Naive thymus-derived CD4-positive, alpha-beta T cell (primary cell): Measurements from ENCODE around the gene PPOX. TPM values are rescaled to one million over a fixed set of nuclear protein-coding genes. Genes with fewer than 3 reads are reported as not detected.

ENCODE experiments used
- ATAC-seq: fragments of 150-1000 bp; cut with Tn5 transposase; 2 replicates; pipeline ENCODE4 v1.10.0; 2021; ENCODE audit warnings: mild to moderate bottlenecking, moderate library complexity
- CTCF ChIA-PET: fragments of 350-600 bp; sonication (Branson Sonifier 250); formaldehyde crosslinking; loops from one replicate; lab custom pipeline; 2021; ENCODE audit warnings: antibody characterized with exemption; lab: Charles Lee
- POLR2A ChIA-PET: fragments of 350-600 bp; sonication (Branson Sonifier 250); formaldehyde crosslinking; loops from one replicate; lab custom pipeline; 2021; ENCODE audit warnings: antibody characterized with exemption, inconsistent platforms; lab: Charles Lee
- DNase-seq, 9 donors: peaks; one replicate each; pipeline versions ENCODE4 v3.0.0 to v3.0.0-alpha.2; 2020 to 2022; ENCODE audit warnings: mixed read lengths in 1 of 9
- H3K27ac ChIP-seq: one replicate; pipeline ENCODE4 v1.7.0; 2013; ENCODE audit warnings: mild to moderate bottlenecking, low read depth, low read length, moderate library complexity
- H3K27me3 ChIP-seq, 2 donors: one replicate each; pipeline ENCODE4 v1.7.0; 2013; ENCODE audit warnings: low read length in 2 of 2, mild to moderate bottlenecking in 2 of 2, moderate library complexity in 2 of 2; ENCODE audit not compliant: control insufficient read depth in 2 of 2, insufficient read depth in 2 of 2
- H3K36me3 ChIP-seq, 3 experiments: 1 replicate in 2 of 3; 2 replicates in 1 of 3; pipeline ENCODE4 v1.7.0; 2013; ENCODE audit warnings: low read length in 3 of 3, mild to moderate bottlenecking in 3 of 3, moderate library complexity in 1 of 3; ENCODE audit not compliant: insufficient read depth in 3 of 3, control insufficient read depth in 2 of 3
- H3K4me1 ChIP-seq, 2 donors: one replicate each; pipeline ENCODE4 v1.7.0; 2013; ENCODE audit warnings: low read length in 2 of 2, mild to moderate bottlenecking in 2 of 2, moderate library complexity in 1 of 2; ENCODE audit not compliant: control insufficient read depth in 2 of 2, insufficient read depth in 2 of 2
- H3K4me3 ChIP-seq: 2 replicates; pipeline ENCODE4 v1.7.0; 2013; ENCODE audit warnings: mild to moderate bottlenecking, low read length
- H3K9me3 ChIP-seq, 3 experiments: 1 replicate in 2 of 3; 2 replicates in 1 of 3; pipeline ENCODE4 v1.7.0; 2013; ENCODE audit warnings: low read length in 3 of 3; ENCODE audit not compliant: control insufficient read depth in 2 of 3
- H3K27ac Mint-ChIP-seq, 9 donors: one replicate each; pipeline ENCODE4 v1.8.0; 2020 to 2022; ENCODE audit warnings: mixed read lengths in 9 of 9, mild to moderate bottlenecking in 8 of 9, moderate library complexity in 5 of 9, inconsistent platforms in 2 of 9
- H3K27me3 Mint-ChIP-seq, 5 donors: one replicate each; pipeline ENCODE4 v1.8.0; 2021 to 2022; ENCODE audit warnings: mixed read lengths in 5 of 5, mild to moderate bottlenecking in 1 of 5
- H3K36me3 Mint-ChIP-seq, 5 donors: one replicate each; pipeline ENCODE4 v1.8.0; 2020 to 2022; ENCODE audit warnings: mixed read lengths in 5 of 5, mild to moderate bottlenecking in 3 of 5, inconsistent platforms in 1 of 5
- H3K4me1 Mint-ChIP-seq, 7 donors: one replicate each; pipeline ENCODE4 v1.8.0; 2020 to 2022; ENCODE audit warnings: mixed read lengths in 7 of 7, mild to moderate bottlenecking in 3 of 7, inconsistent platforms in 1 of 7
- H3K4me3 Mint-ChIP-seq, 10 donors: one replicate each; pipeline ENCODE4 v1.8.0; 2020 to 2022; ENCODE audit warnings: mild to moderate bottlenecking in 10 of 10, mixed read lengths in 10 of 10, moderate library complexity in 6 of 10, inconsistent platforms in 2 of 10
- H3K9me3 Mint-ChIP-seq, 11 donors: one replicate each; pipeline ENCODE4 v1.8.0; 2020 to 2022; ENCODE audit warnings: mixed read lengths in 11 of 11, mild to moderate bottlenecking in 4 of 11, inconsistent platforms in 1 of 11, moderate library complexity in 1 of 11
- intact Hi-C, 2 donors: fragments of 100-400 bp; cut with micrococcal nuclease; formaldehyde crosslinking; loops; one replicate each; pipeline ENCODE4 v1.15.1; 2023
- polyA plus RNA-seq, 2 donors: library from polyadenylated mRNA; unstranded; fragments of 300-500 nt; fragmentation: Illumina TruSeq; gene quantifications; one replicate each; pipeline ENCODE4 v1.2.3, GENCODE V29; 2021
- total RNA-seq, 6 experiments: library from RNA in 5 of 6; stranded (reverse) in 5 of 6; gene quantifications; 1 replicate in 5 of 6; 2 replicates in 1 of 6; pipeline ENCODE4 v1.2.3 and lab custom pipeline; 2021 to 2026

The PPOX gene
- total and polyA plus RNA-seq, 7 experiments from 2014 or later: 20.1 to 76.2 (median 40.3) TPM

DNA sequence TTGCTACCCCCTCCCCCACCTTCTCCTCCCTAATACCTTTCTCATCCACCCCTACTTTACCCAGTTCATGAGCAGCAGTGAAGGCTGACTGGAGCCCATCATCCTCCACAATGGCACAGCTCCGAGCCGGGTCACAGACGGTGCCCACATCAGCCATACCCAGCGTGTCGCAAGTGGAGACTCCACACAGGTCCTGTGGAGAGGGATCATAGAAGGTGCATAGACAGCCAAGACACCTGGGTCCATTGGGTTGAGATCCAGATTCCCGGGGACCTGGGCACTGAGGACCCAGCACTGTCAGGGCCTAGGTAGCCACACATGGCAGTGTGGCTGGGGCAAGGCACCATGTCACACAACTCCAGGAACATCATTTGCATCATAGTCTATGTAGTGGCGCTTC is 29.9 kb downstream of the PPOX start:
- Mint-ChIP-seq H3K27ac (peak overlapping the region in 3 of 9 donors; percentile 60 to 81 (median 63)), H3K36me3 (no peaks in the 10 kb centered on the region), H3K27me3 (no peaks in the 10 kb centered on the region), H3K4me1 (peaks cover 38 to 72% (median 49%) of the 10 kb centered on the region in 7 donors), H3K4me3 (no peak overlapping the region), H3K9me3 (peaks cover 0 to 2% (median 0%) of the 10 kb centered on the region in 11 donors)
- CTCF ChIA-PET: interaction anchor here (1.9 kb wide), 1 partner anchor 9 kb away, joined by 4 read pairs; no protein-coding TSS in a partner anchor
- H3K4me3 ChIP-seq: no peak overlapping the region
- H3K4me1 ChIP-seq: peaks cover 42 to 47% of the 10 kb centered on the region in 2 donors
- no peaks in the 10 kb centered on the region for H3K36me3 ChIP-seq
- no peaks in the 10 kb centered on the region for H3K9me3 ChIP-seq
- H3K27me3 ChIP-seq: no peaks in the 10 kb centered on the region
- DNase-seq: no peak
- POLR2A ChIA-PET: interaction anchor here (1.1 to 29.1 kb wide), 3 partner anchors 11 to 27 kb away, joined by 5 to 508 read pairs (median 93); partner anchors contain the start of genes APOA2, FCER1G and TOMM40L
- no peak for ATAC-seq
- no peak overlapping the region for H3K27ac ChIP-seq
- intact Hi-C loops: no loop called here

DNA sequence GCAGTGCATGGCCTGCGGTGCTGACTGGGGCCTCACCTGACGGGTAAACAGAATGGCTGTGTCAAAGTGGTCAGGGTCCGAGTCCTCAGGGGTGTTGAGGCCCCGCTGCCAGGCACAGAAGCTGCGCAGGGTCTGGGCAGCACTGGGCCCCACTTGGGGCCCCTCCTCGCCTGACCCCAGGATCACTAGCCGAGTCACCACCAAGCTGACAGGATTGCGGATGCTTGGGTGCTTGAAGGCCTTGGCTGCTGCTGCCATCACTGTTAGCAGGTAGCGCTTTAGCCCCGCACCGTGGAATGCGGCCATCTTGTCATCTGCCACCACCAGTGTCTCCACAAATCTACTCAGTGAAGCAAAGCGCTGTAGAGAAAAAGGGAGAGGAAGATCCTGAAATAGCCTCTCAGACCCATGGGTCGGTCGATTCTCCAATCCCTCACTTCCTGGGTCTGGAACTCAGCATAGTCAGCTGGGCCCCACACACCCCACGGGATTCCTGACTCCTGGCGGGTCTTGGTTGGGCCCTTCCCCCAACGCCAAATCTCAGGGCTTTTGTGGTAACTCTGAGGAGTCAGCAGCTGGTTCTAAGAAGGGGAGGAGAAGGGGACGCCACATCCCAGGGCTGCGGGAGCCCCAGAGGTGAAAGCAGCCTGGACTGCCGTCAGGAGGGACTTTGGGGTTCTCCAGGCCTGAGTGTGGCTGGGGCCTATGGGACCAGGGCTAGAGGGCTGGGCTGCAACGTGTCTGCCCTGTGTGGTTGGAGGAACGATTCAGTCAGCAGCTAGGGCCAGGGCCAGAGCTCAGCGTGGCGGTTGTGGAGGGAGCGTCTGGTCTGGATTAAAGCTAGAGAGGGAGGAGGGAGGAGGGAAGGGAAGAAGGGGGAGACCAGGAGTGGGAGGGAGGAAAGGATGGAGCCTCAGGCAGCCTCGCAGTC is 30.6 kb downstream of the PPOX start:
- H3K27me3 Mint-ChIP-seq: no peaks in the 10 kb centered on the region
- peaks cover 0 to 2% (median 0%) of the 10 kb centered on the region in 11 donors for H3K9me3 Mint-ChIP-seq
- Histone ChIP-seq H3K27me3 (no peaks in the 10 kb centered on the region), H3K9me3 (no peaks in the 10 kb centered on the region), H3K36me3 (no peaks in the 10 kb centered on the region), H3K27ac (no peak overlapping the region), H3K4me1 (peaks cover 48 to 54% of the 10 kb centered on the region in 2 donors), H3K4me3 (no peak overlapping the region)
- no peak overlapping the region for H3K4me3 Mint-ChIP-seq
- H3K27ac Mint-ChIP-seq: peak overlapping the region in 1 of 9 donors; percentile 61
- DNase-seq (no peak), ATAC-seq (no peak)
- CTCF ChIA-PET: interaction anchor here (1.5 to 1.9 kb wide), 2 partner anchors 8 to 11 kb away, joined by 4 to 6 read pairs; no protein-coding TSS in a partner anchor
- no peaks in the 10 kb centered on the region for H3K36me3 Mint-ChIP-seq
- peaks cover 43 to 75% (median 56%) of the 10 kb centered on the region in 7 donors for H3K4me1 Mint-ChIP-seq
- POLR2A ChIA-PET: interaction anchor here (0.6 to 29.1 kb wide), 6 partner anchors 9 to 26 kb away, joined by 3 to 508 read pairs (median 4); partner anchors contain the start of genes APOA2, B4GALT3, FCER1G and TOMM40L
- intact Hi-C loops: no loop called here

DNA sequence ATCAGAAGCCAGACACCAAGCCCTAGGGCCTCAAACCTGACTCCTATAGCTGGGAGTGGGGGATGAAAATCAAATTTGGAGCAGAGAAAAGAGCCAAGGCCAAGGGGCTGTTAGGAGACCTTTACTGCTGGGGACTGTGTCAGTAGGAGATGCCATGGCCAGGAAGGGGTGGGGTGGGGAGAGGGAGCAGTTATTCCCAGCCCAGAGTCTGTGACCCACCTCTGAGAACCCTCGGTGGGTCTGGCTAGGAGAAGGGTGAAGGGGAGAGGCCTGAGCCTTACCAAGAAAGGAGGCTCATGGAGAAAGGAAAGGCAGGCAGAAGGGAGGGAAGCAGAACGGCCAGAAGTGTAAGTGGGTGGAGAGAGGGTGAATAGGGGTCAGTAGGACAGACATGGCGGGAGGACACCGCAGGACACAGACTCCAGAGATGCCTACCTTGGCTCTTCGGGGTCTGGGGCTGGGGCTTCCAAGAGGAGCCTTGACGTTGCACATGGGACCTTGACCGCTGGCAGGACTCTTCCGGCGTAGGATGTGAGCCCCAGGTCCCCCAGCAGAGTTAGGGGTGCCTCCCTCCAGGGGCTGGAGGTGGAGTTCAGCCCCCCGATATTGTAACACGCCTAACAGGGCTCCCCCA is 31.5 kb downstream of the PPOX start:
- no peaks in the 10 kb centered on the region for H3K27me3 ChIP-seq
- Mint-ChIP-seq H3K4me3 (no peak overlapping the region), H3K4me1 (peaks cover 39 to 73% (median 56%) of the 10 kb centered on the region in 7 donors), H3K27ac (peak overlapping the region in 2 of 9 donors; percentile 51 to 61), H3K27me3 (no peaks in the 10 kb centered on the region), H3K9me3 (peaks cover 0 to 2% (median 0%) of the 10 kb centered on the region in 11 donors), H3K36me3 (peaks cover 0 to 3% (median 0%) of the 10 kb centered on the region in 5 donors)
- DNase-seq (no peak), ATAC-seq (no peak)
- no peak overlapping the region for H3K4me3 ChIP-seq
- no peaks in the 10 kb centered on the region for H3K9me3 ChIP-seq
- CTCF ChIA-PET: interaction anchor here (1.2 to 1.9 kb wide), 4 partner anchors 8 to 28 kb away, joined by 3 to 6 read pairs (median 4); no protein-coding TSS in a partner anchor
- peaks cover 0 to 4% (median 0%) of the 10 kb centered on the region in 3 experiments for H3K36me3 ChIP-seq
- intact Hi-C loops: no loop called here
- POLR2A ChIA-PET: interaction anchor here (1.0 to 29.1 kb wide), 5 partner anchors 8 to 25 kb away, joined by 3 to 508 read pairs (median 93); partner anchors contain the start of genes APOA2, B4GALT3, FCER1G and TOMM40L
- H3K27ac ChIP-seq: no peak overlapping the region
- H3K4me1 ChIP-seq: peaks cover 46 to 52% of the 10 kb centered on the region in 2 donors

DNA sequence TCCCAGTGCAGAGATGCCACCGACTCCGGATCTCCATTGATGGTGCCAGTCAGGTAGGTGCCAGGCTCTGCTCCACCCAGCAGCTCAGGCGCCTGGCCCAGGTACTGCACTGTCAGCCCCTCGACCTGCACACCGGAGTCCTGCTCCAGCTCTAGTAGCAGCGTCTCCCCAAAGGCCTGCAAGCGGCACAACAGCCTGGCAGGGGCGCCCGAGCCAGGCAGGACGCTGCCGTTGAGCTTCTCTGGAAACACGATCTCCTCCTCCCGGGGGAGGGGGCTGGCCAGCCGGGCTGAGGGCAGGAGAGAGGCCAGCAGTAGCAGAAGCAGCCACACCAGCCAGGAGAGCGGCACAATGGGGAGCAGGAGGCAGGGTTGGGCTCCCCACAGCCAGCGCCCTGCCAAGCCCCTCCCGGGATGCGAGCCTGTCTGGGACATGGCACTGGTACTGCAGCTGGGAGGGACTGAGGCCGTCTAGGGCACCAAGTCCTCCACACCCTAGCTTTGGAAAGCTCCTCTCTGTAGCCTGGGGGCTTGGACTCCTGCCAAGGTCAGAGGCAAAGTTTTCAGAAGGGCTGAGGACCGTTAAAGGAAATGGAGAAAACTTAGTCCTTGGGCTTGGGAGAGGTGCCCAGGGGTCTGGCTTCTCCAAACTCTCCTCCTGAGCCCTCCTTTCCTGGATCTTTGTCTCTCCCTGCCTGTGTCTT is 32.1 kb downstream of the PPOX start:
- no peak for ATAC-seq
- H3K4me1 Mint-ChIP-seq: peaks cover 35 to 72% (median 56%) of the 10 kb centered on the region in 7 donors
- peak overlapping the region in 2 of 9 donors; percentile 52 to 97 for H3K27ac Mint-ChIP-seq
- Histone ChIP-seq H3K4me1 (peaks cover 48 to 53% of the 10 kb centered on the region in 2 donors), H3K27me3 (no peaks in the 10 kb centered on the region), H3K9me3 (no peaks in the 10 kb centered on the region), H3K4me3 (no peak overlapping the region), H3K36me3 (peaks cover 0 to 4% (median 0%) of the 10 kb centered on the region in 3 experiments), H3K27ac (no peak overlapping the region)
- no peaks in the 10 kb centered on the region for H3K27me3 Mint-ChIP-seq
- intact Hi-C loops: no loop called here
- H3K9me3 Mint-ChIP-seq: peaks cover 0 to 2% (median 0%) of the 10 kb centered on the region in 11 donors
- DNase-seq: no peak
- H3K36me3 Mint-ChIP-seq: peaks cover 0 to 3% (median 0%) of the 10 kb centered on the region in 5 donors
- CTCF ChIA-PET: interaction anchor here (0.9 to 1.5 kb wide), 5 partner anchors 10 to 33 kb away, joined by 3 to 6 read pairs (median 5); partner anchors contain the start of gene PPOX
- POLR2A ChIA-PET: interaction anchor here (0.5 to 29.1 kb wide), 8 partner anchors 8 to 93 kb away, joined by 3 to 508 read pairs (median 3); partner anchors contain the start of genes APOA2, FCER1G and TOMM40L
- H3K4me3 Mint-ChIP-seq: no peak overlapping the region

DNA sequence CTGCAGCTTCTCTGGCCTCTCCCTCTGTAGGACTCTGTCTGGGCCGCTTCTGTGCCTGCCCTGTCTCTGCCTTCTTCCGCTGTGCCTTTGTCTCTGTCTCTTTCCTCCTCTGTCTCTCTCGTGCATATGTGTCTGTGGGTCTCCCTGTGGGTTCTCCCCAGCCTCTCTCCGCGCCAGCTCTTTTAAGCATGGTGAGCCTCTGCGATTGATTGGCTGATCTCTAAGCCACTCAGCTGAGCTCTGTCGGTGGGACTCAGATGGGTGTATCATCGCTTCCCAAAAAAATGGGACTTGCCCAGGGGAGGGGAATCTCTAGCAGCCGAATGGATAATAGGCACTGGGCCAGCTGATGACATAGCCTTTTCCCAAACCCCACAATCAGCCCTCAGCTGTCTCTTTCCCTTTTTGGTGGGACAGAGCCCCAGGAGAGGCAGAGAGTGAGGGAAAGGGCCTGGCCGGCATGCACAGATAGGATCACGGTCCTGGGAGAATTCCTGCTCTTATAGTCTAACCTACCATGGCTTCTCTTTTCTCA is 32.7 kb downstream of the PPOX start, which contains the start of gene ADAMTS4:
ADAMTS4 (minus strand) TSS at position 158 of the 535 bp plus-strand sequence. CDS start 427 bp downstream, outside the sequence.
- H3K27ac ChIP-seq: peak within 1 kb of the TSS; percentile 97

More for the DNA sequence above, 32.7 kb downstream of the PPOX start, which contains the start of gene ADAMTS4:
- Histone ChIP-seq H3K4me3 (peak within 1 kb of the TSS; percentile 27), H3K9me3 (no peaks in the 10 kb centered on the region), H3K4me1 (peaks cover 51 to 54% of the 10 kb centered on the region in 2 donors), H3K36me3 (peaks cover 0 to 7% (median 0%) of the 10 kb centered on the region in 3 experiments), H3K27me3 (no peaks in the 10 kb centered on the region)
- peaks cover 38 to 78% (median 62%) of the 10 kb centered on the region in 7 donors for H3K4me1 Mint-ChIP-seq
- no peaks in the 10 kb centered on the region for H3K27me3 Mint-ChIP-seq
- H3K9me3 Mint-ChIP-seq: peaks cover 0 to 2% (median 0%) of the 10 kb centered on the region in 11 donors
- intact Hi-C loops: no loop called here
- DNase-seq: no peak
- POLR2A ChIA-PET: interaction anchor here (0.5 to 29.1 kb wide), 10 partner anchors 9 to 93 kb away, joined by 3 to 508 read pairs (median 3); partner anchors contain the start of genes APOA2, FCER1G, TOMM40L and UFC1
- CTCF ChIA-PET: interaction anchor here (0.9 to 1.4 kb wide), 6 partner anchors 10 to 33 kb away, joined by 3 to 5 read pairs (median 4); partner anchors contain the start of genes PPOX and TOMM40L
- peak within 1 kb of the TSS in 9 of 10 donors; percentile 16 to 97 (median 58) for H3K4me3 Mint-ChIP-seq
- peak within 1 kb of the TSS; percentile 88 to 99 (median 98) for H3K27ac Mint-ChIP-seq
- no peak for ATAC-seq
- peaks cover under 1 to 6% (median 2%) of the 10 kb centered on the region in 5 donors for H3K36me3 Mint-ChIP-seq
